ENCODE measurements around the gene TTC31.

GRCh38 chr2:74496997-74497776 is 14.3 kb downstream of the TTC31 start:
- no peak for TF ChIP-seq EZH2 (IDR thresholded peaks at IDR 0.05; ENCODE audit: borderline replicate concordance, low read depth, low read length, poor library complexity, severe bottlenecking)
- TF ChIP-seq CTCF (conservative IDR thresholded peaks at IDR 0.05; ENCODE audit: low read depth, low read length), result no peak
